RWPE1 (cell line): ENCODE data around the gene THOP1.

Experiments
- CTCF ChIA-PET: fragments of 350-600 bp; sonication (Branson Sonifier 250); formaldehyde crosslinking; extraction: SDS; loops from one replicate; lab custom pipeline; 2021; lab: Yijun Ruan, JAX
- POLR2A ChIA-PET: fragments of 400-600 bp; formaldehyde crosslinking; extraction: SDS; loops from one replicate; lab custom pipeline; 2020; ENCODE audit warnings: antibody characterized with exemption; ENCODE audit not compliant: low non-redundant PET; lab: Yijun Ruan, JAX
- DNase-seq: peaks from one replicate; pipeline ENCODE4 v3.0.0; 2012; ENCODE audit warnings: low spot score
- H3K27ac ChIP-seq: fragments of 450-650 bp; 2 replicates; pipeline ENCODE4 v1.5.1; 2017
- TF ChIP-seq, protein P1 (sequence below): fragments of 450-650 bp; conservative IDR thresholded peaks from 2 replicates; pipeline ENCODE4 v1.5.1; 2017; ENCODE audit warnings: low read depth, mild to moderate bottlenecking

The THOP1 gene

DNA sequence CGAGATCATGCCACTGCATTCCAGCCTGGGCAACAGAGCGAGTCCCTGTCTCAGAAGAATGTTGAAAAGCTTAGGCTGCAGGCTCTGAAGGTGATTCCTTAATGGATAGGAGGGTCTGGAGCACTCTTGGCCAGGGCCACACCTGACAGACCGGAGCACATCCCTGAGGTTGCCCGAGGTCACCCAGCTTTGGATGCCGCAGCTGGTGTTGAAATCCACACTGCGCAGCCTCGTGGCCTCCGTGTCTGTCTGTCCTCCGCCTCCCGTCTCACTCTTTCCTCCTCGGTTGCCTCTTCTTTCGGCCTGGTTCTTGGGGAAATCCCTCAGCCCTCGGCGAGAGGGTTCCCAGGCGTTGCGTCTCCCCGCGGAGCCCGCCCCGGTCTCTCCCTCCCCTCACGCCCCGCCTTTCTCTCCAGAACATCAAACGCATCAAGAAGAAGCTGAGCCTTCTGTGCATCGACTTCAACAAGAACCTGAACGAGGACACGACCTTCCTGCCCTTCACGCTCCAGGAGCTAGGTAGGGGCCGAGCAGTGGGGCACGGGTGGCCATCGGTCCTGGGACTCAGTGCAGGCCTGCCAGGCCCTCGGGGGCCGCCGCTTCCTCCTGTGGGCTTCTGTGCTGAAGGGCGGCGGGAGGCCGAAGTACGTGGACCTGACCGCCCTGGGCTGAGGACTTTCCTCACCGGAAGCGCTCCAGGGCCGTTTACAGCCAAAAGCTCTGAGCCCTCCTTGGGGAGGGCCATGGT, 14.1 kb downstream of the THOP1 start:
- TF ChIP-seq, protein P1, sequence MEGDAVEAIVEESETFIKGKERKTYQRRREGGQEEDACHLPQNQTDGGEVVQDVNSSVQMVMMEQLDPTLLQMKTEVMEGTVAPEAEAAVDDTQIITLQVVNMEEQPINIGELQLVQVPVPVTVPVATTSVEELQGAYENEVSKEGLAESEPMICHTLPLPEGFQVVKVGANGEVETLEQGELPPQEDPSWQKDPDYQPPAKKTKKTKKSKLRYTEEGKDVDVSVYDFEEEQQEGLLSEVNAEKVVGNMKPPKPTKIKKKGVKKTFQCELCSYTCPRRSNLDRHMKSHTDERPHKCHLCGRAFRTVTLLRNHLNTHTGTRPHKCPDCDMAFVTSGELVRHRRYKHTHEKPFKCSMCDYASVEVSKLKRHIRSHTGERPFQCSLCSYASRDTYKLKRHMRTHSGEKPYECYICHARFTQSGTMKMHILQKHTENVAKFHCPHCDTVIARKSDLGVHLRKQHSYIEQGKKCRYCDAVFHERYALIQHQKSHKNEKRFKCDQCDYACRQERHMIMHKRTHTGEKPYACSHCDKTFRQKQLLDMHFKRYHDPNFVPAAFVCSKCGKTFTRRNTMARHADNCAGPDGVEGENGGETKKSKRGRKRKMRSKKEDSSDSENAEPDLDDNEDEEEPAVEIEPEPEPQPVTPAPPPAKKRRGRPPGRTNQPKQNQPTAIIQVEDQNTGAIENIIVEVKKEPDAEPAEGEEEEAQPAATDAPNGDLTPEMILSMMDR: no peak
- DNase-seq: no peak
- peak overlapping the region; percentile 27 for H3K27ac ChIP-seq
- CTCF ChIA-PET: interaction anchor here (0.6 kb wide), 1 partner anchor 40 kb away, joined by 3 read pairs; no protein-coding TSS in a partner anchor
- POLR2A ChIA-PET: no interaction called here

DNA sequence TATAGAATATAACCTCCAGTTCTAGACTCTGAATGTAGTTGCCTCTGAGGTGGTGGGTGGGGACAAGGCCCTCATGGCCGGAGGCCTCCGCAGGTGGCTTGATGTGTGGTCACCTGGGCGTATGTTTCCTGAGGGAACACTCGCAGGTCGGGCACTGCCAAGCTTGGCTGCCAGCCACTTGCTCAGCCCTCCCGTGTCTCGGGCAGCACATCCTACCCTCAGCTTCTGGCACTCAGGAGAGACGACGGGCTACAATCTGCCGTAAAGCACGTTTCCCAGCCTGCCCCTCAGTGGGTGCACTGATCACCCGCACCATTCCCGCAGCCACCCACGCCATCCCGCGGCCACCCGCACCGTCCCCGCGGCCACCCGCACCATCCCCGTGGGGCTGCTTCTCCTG, 15.2 kb downstream of the THOP1 start:
- H3K27ac ChIP-seq: no peak overlapping the region; the same call in 1 of the 2 replicates
- DNase-seq: no peak
- TF ChIP-seq, protein P1: no peak
- POLR2A ChIA-PET: no interaction called here
- CTCF ChIA-PET: interaction anchor here (0.7 kb wide), 1 partner anchor 21 kb away, joined by 3 read pairs; no protein-coding TSS in a partner anchor

DNA sequence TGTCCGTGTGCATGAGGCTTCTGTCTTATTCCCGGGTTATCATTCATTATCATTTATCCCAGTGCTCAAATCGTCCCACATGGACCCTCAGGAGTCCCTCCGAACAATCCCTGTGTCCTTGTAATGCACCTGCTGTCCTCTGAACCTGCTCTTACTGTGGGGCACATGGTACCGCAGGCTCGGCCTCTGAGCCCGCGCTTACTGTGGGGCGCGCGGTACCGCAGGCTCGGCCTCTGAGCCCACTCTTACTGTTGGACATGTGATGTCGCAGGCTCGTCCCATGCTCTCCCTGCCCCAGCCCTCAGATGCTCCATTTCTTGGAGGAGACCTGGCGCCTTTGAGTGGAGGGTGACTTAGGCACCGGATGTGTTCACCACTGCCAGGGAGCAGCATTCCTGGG, 17.5 kb downstream of the THOP1 start:
- ChIA-PET POLR2A (no interaction called here), CTCF (no interaction called here)
- no peak overlapping the region for H3K27ac ChIP-seq
- TF ChIP-seq, protein P1: no peak
- DNase-seq: no peak

DNA sequence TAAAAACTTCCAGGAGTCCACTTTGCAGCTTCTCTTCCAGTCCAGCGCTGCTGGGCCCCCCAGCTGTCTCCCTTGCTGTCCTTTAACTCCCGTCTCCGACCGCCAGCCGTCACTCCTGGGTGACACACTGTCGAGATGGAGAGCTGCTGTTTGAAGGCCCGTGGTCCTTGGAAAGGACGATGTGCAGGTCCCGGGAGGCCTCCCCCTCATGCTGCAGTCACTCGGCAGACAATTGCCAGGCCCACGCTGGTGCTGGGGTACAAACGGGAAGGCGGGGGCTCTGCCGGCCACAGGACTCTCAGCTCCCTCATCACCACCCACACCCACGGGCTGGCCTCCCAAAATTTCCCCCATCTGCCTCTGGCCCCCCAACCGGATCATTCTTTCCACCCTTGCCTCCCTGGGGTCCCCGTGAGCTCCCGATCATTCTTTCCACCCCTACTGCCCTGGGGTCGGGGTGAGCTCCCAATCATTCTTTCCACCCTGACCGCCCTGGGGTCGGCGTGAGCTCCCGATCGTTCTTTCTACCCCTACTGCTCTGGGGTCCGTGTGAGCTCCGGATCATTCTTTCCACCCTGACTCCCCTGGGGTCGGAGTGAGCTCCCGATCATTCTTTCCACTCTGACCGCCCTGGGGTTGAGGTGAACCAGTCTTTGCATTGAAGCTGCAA, 18.3 kb downstream of the THOP1 start:
- no peak for DNase-seq
- POLR2A ChIA-PET: no interaction called here
- CTCF ChIA-PET: interaction anchor here (0.5 kb wide), 1 partner anchor 1583 kb away, joined by 3 read pairs; no protein-coding TSS in a partner anchor
- TF ChIP-seq, protein P1: no peak
- H3K27ac ChIP-seq: no peak overlapping the region

DNA sequence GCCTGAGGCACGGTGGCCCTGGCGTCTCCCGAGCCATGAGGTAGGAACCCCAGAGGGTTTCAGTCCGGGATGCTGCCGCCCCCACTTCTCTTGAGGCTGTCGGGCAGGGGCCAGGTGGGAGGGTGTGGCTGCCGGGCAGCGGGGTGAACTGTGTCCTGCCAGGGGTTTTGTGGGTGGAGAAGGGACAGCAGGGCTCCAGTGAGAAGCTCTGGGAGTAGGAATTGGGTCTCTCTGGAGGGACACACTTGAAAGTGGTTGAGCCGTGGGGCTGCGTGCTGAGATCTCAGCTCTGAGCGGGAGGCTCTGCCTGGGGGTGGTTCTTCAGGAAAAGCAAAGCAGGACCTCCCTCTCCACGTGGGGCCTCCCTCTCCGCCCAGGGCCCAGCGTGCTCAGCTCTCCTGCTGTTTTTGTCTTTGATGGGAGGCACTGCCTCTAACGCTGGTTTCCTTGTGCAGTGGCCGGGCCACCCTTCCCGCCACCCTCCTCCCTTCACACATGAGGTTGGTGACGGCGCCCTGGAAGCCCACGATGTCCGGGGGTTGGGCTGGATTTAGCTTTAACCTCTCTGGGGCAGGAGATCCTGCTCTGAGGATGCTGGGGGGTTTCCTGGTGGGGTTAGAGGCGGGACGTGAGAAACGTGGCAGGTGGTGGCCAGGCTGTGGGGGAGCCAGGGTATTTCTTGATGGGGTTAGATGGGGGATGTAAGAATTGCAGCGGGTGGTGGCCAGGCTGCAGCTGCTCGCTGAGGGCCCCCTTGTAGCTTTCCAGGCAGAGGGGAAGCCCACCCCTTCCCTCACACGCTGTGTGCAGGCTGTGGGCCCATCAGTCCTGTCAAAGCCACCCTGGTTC, 19.1 kb downstream of the THOP1 start:
- CTCF ChIA-PET: no interaction called here
- no peak for DNase-seq
- TF ChIP-seq, protein P1: no peak
- POLR2A ChIA-PET: no interaction called here
- H3K27ac ChIP-seq: no peak overlapping the region
